ENCODE results near the gene CRYGS.
"Not testable (repeated sequence)": the region's sequence is repeated elsewhere in the genome, so short reads cannot be mapped to it uniquely, and the experiment has no call there.

The CRYGS gene

GRCh38 chr3:186544281-186544680 lies at the start of gene CRYGS:
CRYGS (minus strand) TSS chr3:186544380; CDS start chr3:186544326, 54 bp downstream.
- no peak for FAIRE-seq
- no peak for DNase-seq (ENCODE audit: low spot score)

DNA sequence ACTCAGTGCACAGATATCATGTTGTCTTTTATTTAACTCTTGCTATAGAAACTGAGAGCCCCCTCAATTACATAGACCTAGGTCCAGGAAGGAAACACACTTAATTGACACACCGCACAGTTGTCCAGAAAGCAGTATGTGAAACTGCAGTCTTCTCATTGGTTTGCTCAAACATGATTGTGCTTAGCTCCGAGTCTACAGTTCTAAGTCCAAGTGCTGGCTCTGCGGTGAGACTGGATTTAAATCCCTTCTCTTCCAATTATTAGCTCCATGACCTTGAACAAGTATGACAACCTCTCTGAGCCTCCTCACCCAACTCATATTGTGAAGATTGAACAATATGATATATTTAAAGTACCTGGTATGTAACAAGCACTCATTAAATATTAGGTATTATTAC lies 49.7 kb upstream of the CRYGS start:
- DNase-seq (ENCODE audit: low spot score), result no peak
- no peak for FAIRE-seq

- DNase-seq (ENCODE audit: low spot score), result no peak
- FAIRE-seq, result no peak
These were observed 48.5 kb upstream of the CRYGS start for GRCh38 chr3:186592682-186593081.

DNA sequence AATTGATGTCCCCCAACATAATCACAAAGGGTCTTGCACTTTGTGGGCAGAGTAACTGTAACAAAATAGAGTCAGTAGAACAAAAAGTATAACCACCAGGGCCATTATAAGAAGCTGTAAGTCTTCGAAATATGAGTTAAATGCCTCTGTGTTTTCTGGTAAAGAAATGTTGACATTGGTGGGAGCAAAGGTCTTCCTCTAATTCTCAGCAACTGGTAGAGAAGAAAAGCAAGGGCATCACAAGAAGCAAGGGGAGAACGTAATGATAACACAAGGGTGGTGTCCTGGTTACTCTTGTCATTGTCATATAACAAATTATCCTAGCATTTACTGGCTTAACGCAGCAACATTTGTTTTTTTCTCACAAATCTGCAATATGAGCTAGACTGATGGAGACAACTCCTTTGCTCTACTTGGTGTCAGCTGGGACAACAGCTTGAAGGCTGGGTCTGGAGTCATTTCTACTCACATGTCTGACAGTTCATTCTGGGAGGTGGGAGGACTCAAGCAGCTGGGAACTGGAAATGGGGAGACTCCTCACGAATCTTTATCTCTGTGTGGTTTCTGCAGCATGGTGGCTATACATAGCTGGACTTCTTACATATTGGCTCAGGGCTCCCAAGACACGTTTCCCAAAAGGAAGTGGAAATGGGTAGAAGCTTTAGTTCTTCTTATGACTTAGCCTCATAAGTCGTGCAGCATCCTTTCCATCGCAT lies 46.6 kb upstream of the CRYGS start:
- FAIRE-seq, result no peak
- no peak for DNase-seq (ENCODE audit: low spot score)

- no peak for FAIRE-seq
- no peak for DNase-seq (ENCODE audit: low spot score)
These were observed 45.8 kb upstream of the CRYGS start for GRCh38 chr3:186589856-186590579.

DNA sequence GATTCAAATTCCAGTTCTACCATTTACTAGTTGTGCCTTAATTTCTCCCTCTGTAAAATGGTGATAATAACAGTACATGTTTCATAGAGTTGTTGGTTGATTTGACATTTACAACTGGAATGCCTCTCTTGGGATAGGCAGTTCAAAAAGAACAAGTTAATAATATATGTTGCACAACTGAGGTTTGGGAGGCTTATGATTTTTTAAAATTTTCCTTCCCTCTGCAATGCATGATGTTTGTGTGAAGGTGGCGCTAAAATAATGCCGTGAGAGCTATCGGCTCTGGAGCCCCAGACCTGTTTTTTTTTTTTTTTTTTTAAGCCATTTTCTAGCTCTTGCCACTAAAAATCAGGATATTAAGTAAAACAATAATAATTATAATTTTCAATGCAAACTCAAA lies 44.9 kb upstream of the CRYGS start:
- FAIRE-seq (no peak), DNase-seq (ENCODE audit: low spot score) (no peak)

DNA sequence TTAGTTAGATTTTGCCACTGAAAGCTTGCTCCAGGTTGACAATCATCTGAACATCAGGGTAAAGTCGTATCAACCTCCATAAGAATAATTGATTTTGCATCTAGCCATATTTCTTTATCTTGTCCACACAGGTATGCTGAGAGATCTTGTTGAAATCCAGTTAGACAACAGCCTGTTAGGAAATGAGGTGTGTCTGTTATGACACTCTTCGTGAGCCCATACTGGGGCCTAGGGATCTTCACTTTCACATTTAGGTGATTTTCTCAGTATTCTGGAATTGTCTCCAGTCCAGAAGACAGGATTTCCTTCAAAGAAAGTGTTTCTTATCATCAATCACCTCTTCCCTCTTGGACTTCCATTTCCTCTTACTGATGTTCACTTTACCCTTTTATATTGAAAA lies 44.5 kb upstream of the CRYGS start:
- peak; percentile 61 for FAIRE-seq

GRCh38 chr3:186587183-186587582 lies 43.0 kb upstream of the CRYGS start:
- FAIRE-seq (no peak), DNase-seq (ENCODE audit: low spot score) (no peak)

More for the DNA sequence above, 44.5 kb upstream of the CRYGS start:
- DNase-seq (ENCODE audit: low spot score), result no peak

GRCh38 chr3:186586245-186586644 lies 42.1 kb upstream of the CRYGS start:
- FAIRE-seq; DNase-seq (ENCODE audit: low spot score): not testable (repeated sequence)

GRCh38 chr3:186583831-186584230 lies 39.7 kb upstream of the CRYGS start:
- no peak for FAIRE-seq
- DNase-seq (ENCODE audit: low spot score), result no peak

GRCh38 chr3:186582541-186582940 lies 38.4 kb upstream of the CRYGS start:
- no peak for FAIRE-seq
- DNase-seq (ENCODE audit: low spot score), result no peak

- DNase-seq (ENCODE audit: low spot score), result no peak
- no peak for FAIRE-seq
These were observed 36.6 kb upstream of the CRYGS start for GRCh38 chr3:186580785-186581184.

DNA sequence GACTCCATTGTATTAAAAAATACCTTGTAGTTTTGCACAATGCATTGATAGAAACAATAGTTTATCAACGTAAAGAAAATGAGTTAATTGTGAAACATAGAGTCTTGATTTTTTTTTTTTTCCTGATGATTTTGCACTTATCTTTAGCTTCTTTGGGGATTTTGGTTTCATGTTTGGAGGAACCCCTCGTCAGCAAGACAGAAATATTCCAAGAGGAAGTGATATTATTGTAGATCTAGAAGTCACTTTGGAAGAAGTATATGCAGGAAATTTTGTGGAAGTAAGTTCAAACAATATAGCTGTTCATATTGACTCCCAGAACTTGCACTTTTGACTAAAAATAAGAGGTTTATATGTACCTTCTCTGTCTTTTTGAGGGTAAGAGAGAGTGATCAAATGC lies 33.3 kb upstream of the CRYGS start:
- no peak for FAIRE-seq
- no peak for DNase-seq (ENCODE audit: low spot score)

DNA sequence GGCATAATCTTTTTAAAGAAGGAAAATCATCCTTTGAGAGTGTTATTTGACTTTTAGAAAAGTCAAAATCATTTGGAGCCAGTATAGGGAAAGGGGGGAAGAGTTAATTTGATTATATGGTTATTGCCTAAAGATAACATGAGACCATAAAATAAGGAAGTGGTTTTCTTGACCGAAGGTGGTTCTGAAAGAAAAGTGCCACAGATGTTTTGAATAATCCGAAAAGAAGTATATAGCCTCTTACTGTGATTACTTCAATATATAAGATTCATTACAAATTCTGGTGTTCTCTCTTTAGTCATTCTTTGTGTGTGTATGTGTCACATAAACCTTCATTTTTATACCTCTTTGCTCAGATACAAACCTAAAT lies 27.4 kb upstream of the CRYGS start:
- DNase-seq (ENCODE audit: low spot score) (no peak), FAIRE-seq (no peak)

- FAIRE-seq, result no peak
- DNase-seq (ENCODE audit: low spot score), result no peak
These were observed 26.9 kb upstream of the CRYGS start for GRCh38 chr3:186570941-186571643.

GRCh38 chr3:186570096-186570940 lies 26.1 kb upstream of the CRYGS start, which contains the start of gene DNAJB11:
DNAJB11 (plus strand) TSS chr3:186570720; CDS start chr3:186570898, 178 bp downstream.
- DNase-seq (ENCODE audit: low spot score), result peak; percentile 97
- no peak for FAIRE-seq

- FAIRE-seq (no peak), DNase-seq (ENCODE audit: low spot score) (no peak)
These were observed 25.6 kb upstream of the CRYGS start for GRCh38 chr3:186569779-186570095.

DNA sequence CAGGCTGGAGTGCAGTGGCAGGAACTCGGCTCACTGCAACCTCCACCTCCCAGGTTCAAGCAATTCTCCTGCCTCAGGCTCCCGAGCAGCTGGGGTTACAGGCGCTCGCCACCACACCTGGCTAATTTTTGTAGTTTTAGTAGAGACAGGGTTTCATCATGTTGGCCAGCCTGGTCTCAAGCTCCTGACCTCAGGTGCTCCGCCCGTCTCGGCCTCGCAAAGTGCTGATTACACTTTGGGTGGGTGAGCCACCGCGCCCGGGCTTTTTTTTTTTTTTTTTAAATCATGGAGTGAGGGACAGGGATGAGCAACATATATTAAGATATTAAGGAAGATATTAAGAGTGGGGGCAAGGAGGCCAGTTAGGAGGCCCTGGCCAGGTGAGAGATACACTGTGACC lies 25.2 kb upstream of the CRYGS start:
- not testable (repeated sequence) for FAIRE-seq; DNase-seq (ENCODE audit: low spot score)

DNA sequence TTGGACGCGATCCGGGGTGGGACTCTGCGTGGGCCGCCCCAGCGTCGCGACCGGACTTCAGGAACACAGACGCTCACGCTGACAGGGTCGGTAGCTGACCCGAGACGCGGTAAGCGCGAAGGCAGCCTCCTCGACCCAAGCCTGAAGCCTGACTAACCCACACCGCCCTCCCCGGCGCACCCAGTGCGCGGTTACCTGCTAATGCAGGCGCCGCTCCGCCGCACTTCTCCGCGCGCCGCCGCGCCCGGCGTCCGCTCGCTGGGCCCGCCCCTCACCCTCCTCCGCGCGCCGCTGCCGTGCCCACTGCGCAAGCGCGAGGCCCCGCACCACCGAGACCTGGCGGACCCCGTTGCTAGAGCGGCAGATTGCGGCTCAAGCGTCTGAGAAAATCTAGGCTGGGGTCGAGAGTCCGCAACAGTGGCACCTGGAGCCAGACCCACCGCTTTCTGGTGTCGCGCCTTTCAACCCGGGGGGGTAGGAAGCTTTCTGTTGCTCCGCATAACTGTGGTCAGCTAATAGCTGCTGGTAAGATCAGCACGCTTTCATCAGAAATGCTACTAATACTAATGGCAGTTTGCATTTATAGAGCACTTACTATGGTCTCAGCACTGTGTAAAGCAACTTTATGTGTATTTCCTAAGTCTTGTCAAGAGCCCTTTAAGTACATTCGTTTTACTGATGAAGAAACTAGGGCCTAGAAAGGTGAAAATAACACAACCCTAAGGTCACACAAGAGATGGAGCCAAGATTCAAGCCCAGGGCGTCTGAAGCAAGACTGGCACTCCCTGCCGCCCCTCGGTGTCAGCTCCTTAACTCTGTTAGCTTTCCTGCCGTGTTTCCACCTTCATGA lies 23.1 kb upstream of the CRYGS start, which contains the start of gene TBCCD1:
TSS of gene TBCCD1 (minus strand) at position 268 of the 850 bp plus-strand sequence. CDS start 3,010 bp downstream, outside the sequence.
- FAIRE-seq, result no peak
- peak; percentile 93 for DNase-seq (ENCODE audit: low spot score)

DNA sequence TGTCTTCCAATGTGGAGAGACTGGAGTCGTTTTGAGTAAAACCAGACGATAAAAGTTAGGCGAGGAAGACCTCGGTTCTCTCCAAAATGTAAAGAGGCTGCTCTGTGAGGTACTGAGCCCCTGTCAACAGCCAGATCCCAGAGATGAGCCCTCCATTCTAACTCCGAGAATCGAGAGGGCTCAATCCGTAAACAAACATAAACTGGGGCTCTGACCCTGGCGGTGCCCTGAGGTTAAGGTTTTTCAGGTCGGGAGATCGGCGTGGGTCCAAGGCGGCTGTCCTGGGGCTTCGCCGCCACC lies 22.5 kb upstream of the CRYGS start:
- no peak for DNase-seq (ENCODE audit: low spot score)
- no peak for FAIRE-seq

- FAIRE-seq (no peak), DNase-seq (ENCODE audit: low spot score) (no peak)
These were observed 20.4 kb upstream of the CRYGS start for GRCh38 chr3:186564586-186564985.

Measured in urothelium cell line (cell line).